ENCODE measurements around the gene KCNK5.

KCNK5 gene, protein sequence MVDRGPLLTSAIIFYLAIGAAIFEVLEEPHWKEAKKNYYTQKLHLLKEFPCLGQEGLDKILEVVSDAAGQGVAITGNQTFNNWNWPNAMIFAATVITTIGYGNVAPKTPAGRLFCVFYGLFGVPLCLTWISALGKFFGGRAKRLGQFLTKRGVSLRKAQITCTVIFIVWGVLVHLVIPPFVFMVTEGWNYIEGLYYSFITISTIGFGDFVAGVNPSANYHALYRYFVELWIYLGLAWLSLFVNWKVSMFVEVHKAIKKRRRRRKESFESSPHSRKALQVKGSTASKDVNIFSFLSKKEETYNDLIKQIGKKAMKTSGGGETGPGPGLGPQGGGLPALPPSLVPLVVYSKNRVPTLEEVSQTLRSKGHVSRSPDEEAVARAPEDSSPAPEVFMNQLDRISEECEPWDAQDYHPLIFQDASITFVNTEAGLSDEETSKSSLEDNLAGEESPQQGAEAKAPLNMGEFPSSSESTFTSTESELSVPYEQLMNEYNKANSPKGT

DNA sequence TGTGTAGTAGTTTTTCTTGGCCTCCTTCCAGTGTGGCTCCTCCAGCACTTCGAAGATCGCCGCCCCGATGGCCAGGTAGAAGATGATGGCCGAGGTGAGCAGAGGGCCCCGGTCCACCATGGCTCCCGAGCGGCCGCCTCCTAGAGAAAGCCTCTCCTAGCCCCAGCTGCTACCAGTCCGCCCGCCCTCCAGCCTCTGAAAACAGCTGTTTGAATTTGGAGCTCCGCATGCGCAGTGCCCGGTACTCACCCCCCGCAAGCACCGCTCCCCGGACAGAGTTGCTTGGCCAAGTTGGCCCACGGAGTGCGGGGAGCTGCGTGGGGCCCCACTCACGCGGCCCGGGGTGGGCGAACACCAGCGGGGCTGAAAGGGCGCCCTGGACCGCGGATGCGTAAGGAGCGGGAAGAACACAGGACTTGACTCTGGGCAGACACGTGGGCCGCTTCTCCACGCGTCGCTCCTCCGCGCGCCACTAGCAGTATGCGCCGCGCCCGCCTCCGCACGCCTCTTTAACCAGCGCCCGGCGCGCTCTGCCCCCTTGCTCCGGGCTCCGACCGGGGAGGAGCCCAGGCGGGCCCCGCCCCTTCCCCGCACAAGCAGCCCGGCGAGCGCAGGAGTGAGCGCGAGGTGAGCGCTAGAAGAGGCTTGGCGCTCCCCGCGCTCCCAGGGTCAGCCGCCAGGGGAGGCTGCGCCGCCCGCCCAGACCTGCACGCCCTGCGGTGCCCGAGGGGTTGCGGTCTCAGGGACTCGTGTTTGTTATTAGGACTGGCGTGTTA lies at the start of gene KCNK5:
Gene KCNK5, minus strand, starts transcription at position 484 of the 776 bp plus-strand sequence. Its CDS starts 364 bp downstream, at position 120.
- Mint-ChIP-seq H3K4me3 (peak within 1 kb of the TSS; percentile 77 to 87 (median 79)), H3K27me3 (ENCODE audit: low read depth) (peaks cover 39% of the 10 kb centered on the region), H3K36me3 (ENCODE audit: low read depth) (no peaks in the 10 kb centered on the region), H3K9me3 (no peaks in the 10 kb centered on the region), H3K27ac (peak within 1 kb of the TSS in 2 of 3 experiments; percentile 25 to 89), H3K4me1 (peaks cover 44% of the 10 kb centered on the region)
- TF ChIP-seq, protein P1, sequence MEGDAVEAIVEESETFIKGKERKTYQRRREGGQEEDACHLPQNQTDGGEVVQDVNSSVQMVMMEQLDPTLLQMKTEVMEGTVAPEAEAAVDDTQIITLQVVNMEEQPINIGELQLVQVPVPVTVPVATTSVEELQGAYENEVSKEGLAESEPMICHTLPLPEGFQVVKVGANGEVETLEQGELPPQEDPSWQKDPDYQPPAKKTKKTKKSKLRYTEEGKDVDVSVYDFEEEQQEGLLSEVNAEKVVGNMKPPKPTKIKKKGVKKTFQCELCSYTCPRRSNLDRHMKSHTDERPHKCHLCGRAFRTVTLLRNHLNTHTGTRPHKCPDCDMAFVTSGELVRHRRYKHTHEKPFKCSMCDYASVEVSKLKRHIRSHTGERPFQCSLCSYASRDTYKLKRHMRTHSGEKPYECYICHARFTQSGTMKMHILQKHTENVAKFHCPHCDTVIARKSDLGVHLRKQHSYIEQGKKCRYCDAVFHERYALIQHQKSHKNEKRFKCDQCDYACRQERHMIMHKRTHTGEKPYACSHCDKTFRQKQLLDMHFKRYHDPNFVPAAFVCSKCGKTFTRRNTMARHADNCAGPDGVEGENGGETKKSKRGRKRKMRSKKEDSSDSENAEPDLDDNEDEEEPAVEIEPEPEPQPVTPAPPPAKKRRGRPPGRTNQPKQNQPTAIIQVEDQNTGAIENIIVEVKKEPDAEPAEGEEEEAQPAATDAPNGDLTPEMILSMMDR (IDR thresholded peaks at IDR 0.05; ENCODE audit: unreplicated experiment in 3 of 3), result peak; percentile 69 to 81 (median 78)

DNA sequence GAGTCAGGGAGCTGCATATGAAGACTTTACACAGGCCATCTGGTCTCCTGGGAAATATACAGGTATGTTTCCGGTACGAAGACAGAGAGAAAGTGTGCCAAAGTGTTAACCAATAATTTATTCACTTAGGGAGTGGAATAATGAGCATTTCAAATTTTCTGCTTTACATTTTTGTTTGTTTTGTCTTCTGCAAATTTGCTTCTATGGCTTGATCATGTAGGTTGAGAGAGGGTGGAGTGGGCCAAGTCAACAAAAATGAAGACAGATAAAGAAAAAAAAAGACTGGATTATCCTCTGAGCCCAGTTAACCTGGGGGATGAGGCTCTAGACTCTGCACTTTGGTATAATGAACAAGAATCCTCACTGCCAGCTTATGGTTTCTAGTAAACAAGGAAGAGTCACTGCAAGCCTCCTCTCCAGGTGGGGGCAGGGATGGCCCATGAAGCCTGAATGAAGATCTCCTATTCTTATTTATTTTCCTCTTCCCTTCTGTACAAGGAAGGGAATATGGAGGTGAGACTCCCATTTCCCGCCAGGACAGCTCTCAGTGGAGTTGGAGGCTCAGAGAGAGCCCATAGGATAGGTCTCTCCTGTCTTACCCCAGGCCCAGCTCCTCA lies 47.2 kb upstream of the KCNK5 start:
- H3K27ac Mint-ChIP-seq, result no peak overlapping the region
- H3K36me3 Mint-ChIP-seq (ENCODE audit: low read depth), result no peaks in the 10 kb centered on the region
- H3K4me1 Mint-ChIP-seq, result no peaks in the 10 kb centered on the region
- H3K4me3 Mint-ChIP-seq, result no peak overlapping the region
- H3K9me3 Mint-ChIP-seq, result no peaks in the 10 kb centered on the region
- TF ChIP-seq, protein P1 (IDR thresholded peaks at IDR 0.05; ENCODE audit: unreplicated experiment in 3 of 3), result no peak
- H3K27me3 Mint-ChIP-seq (ENCODE audit: low read depth), result peaks cover 39% of the 10 kb centered on the region

DNA sequence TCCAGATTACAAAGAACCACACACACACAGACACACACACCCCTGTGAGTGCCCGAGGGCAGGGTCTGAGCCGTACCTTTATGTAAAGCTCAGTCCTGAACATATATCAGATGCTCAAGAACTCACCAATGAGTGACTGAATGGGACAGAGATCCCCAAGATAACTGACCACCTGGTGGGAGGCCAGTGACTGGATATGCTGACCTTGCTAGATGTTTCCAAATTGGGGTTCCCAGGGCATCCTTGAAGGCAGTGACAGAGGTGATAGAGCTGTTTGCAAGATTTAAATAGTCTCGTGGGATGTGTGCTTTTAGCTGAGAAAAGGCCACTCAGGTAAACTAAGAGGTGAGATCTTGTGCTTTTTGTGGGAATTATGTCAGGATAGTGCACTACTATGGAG lies 45.6 kb upstream of the KCNK5 start:
- Mint-ChIP-seq H3K4me3 (no peak overlapping the region), H3K27me3 (ENCODE audit: low read depth) (peaks cover 34% of the 10 kb centered on the region), H3K9me3 (no peaks in the 10 kb centered on the region), H3K27ac (no peak overlapping the region), H3K36me3 (ENCODE audit: low read depth) (no peaks in the 10 kb centered on the region), H3K4me1 (no peaks in the 10 kb centered on the region)
- TF ChIP-seq, protein P1 (IDR thresholded peaks at IDR 0.05; ENCODE audit: unreplicated experiment in 3 of 3), result no peak

DNA sequence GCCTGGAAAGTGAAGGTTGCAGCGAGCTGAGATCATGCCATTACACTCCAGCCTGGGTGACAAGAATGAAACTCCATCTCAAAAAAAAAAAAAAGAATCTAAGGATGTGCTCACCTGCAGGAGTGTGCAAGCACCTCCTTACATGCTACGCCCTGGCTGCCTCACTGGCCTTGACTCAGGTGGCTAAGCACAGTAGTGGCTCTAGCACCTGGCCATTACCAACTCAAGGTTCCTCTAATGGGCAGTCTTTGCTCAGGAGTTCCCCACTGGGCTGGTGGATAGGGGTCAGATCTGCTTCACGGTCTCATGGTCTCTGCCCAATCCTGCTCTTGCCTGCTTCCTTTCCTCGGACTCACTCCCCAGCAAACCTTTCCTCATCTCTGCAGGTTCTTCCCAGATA lies 45.2 kb upstream of the KCNK5 start:
- Mint-ChIP-seq H3K27me3 (ENCODE audit: low read depth) (peaks cover 33% of the 10 kb centered on the region), H3K4me1 (no peaks in the 10 kb centered on the region), H3K9me3 (no peaks in the 10 kb centered on the region), H3K36me3 (ENCODE audit: low read depth) (no peaks in the 10 kb centered on the region), H3K27ac (no peak overlapping the region), H3K4me3 (no peak overlapping the region)
- TF ChIP-seq, protein P1 (IDR thresholded peaks at IDR 0.05; ENCODE audit: unreplicated experiment in 3 of 3), result no peak

DNA sequence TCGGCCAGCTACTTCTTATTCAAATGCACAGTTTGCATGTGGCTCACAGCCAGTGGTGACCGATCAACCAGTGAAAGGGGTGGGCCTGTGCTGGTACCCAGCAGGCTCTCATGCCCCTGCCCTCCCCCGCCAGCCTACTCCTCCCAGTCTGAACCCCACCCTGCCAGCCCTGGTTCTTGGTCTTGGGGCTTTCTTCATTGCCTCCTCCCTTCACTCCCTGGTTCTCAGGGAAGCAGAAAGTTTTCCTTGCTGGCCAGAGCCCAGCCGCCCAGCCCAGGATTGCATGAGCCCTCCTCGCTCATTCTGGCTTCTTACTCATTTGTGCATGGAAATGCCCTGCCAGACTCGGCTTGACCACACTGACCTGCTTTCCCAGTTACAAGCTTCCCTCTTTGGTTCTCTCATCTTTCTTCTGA lies 44.1 kb upstream of the KCNK5 start:
- Mint-ChIP-seq H3K4me3 (no peak overlapping the region), H3K4me1 (no peaks in the 10 kb centered on the region), H3K9me3 (no peaks in the 10 kb centered on the region), H3K27ac (no peak overlapping the region), H3K27me3 (ENCODE audit: low read depth) (peaks cover 33% of the 10 kb centered on the region), H3K36me3 (ENCODE audit: low read depth) (no peaks in the 10 kb centered on the region)
- TF ChIP-seq, protein P1 (IDR thresholded peaks at IDR 0.05; ENCODE audit: unreplicated experiment in 3 of 3), result no peak
